HG03520 (cell line): Measurements from ENCODE around the gene ACE.

Experiments
- ATAC-seq: cut with Tn5 transposase; IDR thresholded peaks from one replicate; pipeline ENCODE4 v1.9.1; 2021; ENCODE audit warnings: mild to moderate bottlenecking, moderate library complexity; ENCODE audit not compliant: unreplicated experiment

Gene ACE

DNA sequence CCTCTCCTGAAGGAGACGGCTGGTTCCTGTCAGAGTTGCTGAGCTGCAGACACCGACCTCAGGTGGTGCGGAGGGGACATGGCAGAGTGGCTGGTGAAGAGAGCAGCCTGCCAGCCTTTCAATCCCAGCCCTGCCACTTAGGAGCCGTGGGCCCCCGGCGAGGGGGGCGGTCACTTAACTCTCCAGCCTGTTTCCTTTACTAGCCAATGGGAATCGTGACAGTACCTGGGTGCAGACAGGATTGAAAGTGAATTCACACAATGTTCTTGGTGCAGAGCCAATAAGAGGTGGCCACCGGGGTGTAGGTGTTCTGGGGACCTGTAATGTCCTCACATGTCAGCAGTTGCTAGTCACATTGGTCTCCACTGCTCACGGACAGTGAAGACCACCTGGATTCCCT is 13.5 kb downstream of the ACE start:
- no peak for ATAC-seq

DNA sequence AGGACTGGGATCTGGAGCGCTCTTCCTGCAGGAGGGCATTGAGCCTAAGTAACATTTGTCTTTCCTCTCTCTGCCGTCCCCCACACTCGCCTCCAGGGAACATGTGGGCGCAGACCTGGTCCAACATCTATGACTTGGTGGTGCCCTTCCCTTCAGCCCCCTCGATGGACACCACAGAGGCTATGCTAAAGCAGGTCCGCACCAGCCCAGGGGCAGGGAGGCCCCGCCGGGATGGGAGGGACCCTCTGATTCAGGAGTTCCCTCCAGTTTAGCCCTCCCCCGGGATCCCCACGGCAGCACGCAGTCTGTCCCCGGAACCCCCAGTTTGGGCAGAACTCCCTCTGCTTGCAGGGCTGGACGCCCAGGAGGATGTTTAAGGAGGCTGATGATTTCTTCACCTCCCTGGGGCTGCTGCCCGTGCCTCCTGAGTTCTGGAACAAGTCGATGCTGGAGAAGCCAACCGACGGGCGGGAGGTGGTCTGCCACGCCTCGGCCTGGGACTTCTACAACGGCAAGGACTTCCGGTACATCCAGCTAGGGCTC is 14.1 kb downstream of the ACE start:
- ATAC-seq: no peak

GRCh38 chr17:63491413-63491812 is 14.6 kb downstream of the ACE start:
- no peak for ATAC-seq

DNA sequence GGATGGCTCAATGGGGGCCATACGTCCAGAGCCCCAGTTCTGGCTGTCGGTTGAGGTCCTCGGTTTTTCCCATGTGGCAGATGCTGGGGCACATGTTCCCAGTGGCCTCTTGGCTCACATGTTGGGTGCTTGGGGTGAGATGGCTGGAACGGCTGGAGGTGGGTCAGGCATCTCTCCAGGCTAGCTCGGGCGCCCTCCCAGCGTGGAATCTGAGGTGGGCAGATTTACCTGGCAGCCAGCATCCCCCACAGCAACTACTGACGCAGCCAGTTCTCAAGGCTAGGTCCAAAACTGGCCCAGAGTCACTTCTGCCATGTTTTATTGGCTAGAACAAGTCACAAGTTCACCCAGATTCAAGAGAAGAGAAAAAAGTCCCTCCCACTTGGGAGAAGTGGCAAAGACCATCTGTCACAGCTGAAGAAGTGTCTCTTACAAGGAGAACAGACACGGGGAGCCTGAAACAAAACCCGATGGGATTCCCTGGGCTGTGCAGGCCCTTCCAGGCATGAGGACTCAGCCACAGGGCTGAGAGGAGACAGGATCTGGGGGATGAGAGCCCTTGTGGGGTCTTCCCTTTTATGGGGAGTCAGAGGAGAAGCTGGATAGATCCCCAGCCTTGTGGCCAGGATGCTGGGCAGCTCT is 15.2 kb downstream of the ACE start:
- ATAC-seq: no peak

DNA sequence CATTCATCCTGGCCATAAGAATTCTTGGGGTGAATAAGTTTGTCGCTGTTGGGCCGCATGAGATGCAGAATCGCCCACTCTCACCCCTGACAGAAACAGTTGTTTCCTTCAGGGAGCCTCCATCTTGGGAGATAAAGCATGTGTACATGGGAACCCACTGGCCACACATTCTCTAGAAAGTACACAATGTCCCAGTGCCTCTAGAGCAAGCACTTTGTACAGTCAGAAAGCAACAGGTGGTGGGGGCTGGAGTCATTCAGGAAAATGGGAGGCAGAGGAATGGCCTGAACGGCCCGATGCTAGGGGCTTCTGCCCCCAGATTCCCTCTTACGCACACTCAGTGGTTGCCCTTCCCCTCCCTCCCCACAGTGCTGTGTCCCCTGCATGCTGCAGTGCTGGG is 16.1 kb downstream of the ACE start:
- ATAC-seq: no peak

DNA sequence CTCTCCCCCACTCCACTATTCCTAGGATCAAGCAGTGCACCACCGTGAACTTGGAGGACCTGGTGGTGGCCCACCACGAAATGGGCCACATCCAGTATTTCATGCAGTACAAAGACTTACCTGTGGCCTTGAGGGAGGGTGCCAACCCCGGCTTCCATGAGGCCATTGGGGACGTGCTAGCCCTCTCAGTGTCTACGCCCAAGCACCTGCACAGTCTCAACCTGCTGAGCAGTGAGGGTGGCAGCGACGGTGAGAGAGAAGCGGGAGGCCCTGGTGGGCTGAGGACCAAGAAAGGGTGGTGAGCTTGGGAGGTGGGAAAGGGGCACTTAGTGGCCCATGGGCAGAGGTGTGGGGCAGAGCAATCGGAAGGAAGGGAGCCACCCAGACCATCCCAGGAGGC is 16.6 kb downstream of the ACE start:
- no peak for ATAC-seq

DNA sequence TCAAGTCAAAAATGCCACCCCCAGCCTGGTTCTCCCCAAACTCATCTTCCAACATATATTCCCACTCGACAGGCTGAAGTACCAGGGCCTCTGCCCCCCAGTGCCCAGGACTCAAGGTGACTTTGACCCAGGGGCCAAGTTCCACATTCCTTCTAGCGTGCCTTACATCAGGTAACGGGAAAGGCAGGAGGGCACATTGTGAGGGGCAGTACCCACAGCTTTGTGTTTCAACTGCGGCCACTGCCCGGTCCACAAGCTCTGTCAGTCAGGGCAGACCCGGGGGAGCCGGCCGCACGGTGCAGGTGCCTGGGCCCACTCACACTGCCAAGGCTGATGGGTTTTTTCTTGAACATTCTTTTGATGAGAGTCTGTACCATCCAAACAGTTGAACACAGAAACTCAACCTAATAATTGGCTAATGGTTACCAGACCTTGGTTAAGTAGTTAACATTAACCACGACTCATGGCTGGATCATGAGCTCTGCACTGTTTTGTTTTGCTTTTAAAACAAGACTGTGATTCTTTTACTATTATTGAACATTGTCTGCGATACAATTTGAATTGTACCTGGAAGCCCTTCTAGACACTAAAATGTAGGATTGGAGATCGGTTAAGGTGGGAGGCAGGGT is 17.6 kb downstream of the ACE start:
- ATAC-seq: no peak

GRCh38 chr17:63495491-63495890 is 18.6 kb downstream of the ACE start:
- ATAC-seq: no peak

- ATAC-seq: no peak
Observed at GRCh38 chr17:63496177-63496576, 19.3 kb downstream of the ACE start.

GRCh38 chr17:63496663-63497400 is 20.0 kb downstream of the ACE start:
- no peak for ATAC-seq

- ATAC-seq: no peak
Observed at GRCh38 chr17:63497708-63498483, 21.0 kb downstream of the ACE start.

DNA sequence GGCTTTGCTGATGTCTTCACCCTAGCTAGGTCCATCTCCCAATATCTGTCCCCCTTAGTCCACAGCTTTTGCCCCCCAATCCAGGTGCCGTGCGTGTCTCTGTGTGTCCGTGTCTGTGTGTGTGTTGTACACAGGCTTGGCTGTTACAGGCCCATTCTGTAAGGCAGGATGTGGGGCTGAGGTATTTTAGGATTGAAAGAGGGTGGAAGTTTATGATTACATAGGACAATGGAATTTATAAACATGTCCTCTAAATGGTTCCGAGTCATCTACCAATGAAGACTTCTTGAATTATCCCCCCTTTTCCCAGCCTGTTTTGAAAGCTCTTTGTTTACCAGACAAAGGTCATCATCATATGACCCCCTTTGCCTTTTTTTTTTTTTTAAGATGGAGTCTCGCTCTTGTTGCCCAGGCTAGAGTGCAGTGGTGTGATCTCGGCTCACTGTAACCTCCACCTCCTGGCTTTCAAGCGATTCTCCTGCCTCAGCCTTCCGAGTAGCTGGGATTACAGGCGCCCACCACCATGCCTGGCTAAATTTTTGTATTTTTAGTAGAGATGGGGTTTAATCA is 21.9 kb downstream of the ACE start:
- ATAC-seq: no peak

- ATAC-seq: no peak
Observed at GRCh38 chr17:63500543-63501390, 23.9 kb downstream of the ACE start.

- ATAC-seq: no peak
Observed at GRCh38 chr17:63503341-63503705, 26.5 kb downstream of the ACE start.

DNA sequence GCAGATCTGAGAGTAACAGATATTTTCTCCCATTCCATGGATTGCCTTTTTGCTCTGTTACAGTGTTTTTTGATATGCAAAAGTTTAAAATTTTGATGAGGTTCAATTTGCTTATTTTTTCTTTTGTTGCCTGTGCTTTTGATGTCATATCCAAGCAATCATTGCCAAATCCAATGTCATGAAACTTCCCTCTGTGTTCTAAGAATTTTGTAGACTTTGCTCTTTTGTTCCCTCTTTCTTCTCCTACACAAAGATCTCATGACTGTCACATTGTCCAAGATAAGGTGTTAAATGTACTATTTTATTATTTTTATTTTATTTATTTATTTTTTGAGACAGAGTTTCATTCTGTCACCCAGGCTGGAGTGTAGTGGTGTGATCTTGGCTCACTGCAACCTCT is 27.4 kb downstream of the ACE start:
- ATAC-seq: no peak

DNA sequence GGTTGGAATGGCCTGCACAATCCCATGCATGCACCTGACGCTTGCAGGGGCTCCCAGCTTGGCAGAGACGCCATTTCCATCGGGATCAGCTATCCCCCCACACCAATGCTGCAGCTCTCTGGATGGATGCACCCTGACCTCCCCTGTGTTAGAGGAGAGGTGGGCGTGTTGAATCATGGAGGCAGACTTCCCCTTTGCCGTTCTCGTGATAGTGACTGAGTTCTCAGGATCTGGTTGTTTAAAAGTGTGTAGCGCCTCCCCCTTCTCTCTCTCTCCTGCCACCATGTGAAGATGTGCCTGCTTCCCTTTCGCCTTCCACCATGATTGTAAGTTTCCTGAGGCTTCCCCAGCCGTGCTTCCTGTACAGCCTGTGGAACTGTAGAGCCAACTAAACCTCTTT is 28.5 kb downstream of the ACE start:
- ATAC-seq: no peak

- no peak for ATAC-seq
Observed at GRCh38 chr17:63506627-63507026, 29.8 kb downstream of the ACE start.

- no peak for ATAC-seq
Observed at GRCh38 chr17:63511331-63511730, 34.5 kb downstream of the ACE start.

DNA sequence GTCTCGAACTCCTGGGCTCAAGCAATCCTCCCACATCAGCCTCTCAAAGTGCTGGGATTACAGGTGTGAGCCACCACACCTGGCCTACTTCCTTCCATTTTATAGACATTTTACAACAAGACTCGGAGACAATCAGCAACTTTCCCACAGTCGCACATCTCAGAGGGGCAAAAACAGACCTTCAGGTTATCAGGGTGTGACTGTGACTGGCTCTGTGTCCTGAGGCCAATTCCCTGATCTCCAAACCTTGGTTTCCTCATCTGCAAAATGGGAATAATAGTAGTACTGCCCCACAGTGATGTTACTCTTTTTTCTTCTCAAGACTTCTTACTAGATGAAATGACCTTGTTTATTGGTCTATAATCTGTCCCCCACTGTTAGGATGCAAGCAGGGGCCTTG is 35.5 kb downstream of the ACE start:
- no peak for ATAC-seq
